ENCODE results near the gene TMBIM4. TPM values are rescaled to one million over a fixed set of nuclear protein-coding genes. Genes with fewer than 3 reads are reported as not detected.

Gene TMBIM4
- total RNA-seq, 1 experiment from 2014 or later = 29.8 TPM

GRCh38 chr12:66191547-66192126, 21.8 kb upstream of the TMBIM4 start:
- ChIA-PET POLR2A (no interaction called here), CTCF (interaction anchor here (1.8 kb wide), 1 partner anchor 23 kb away, joined by 5 read pairs; no protein-coding TSS in a partner anchor)
- no peak overlapping the region for H3K27ac Mint-ChIP-seq
- peaks cover 4% of the 10 kb centered on the region; the same call in 1 of the 2 replicates for H3K36me3 Mint-ChIP-seq
- peaks cover 51% of the 10 kb centered on the region for H3K27me3 Mint-ChIP-seq (ENCODE audit: low read depth)
- TF ChIP-seq FOXK1 (CRISPR knock-in tag; IDR thresholded peaks at IDR 0.05) (no peak), TEAD4 (CRISPR knock-in tag; IDR thresholded peaks at IDR 0.05) (no peak), MLX (CRISPR knock-in tag; IDR thresholded peaks at IDR 0.05) (no peak), CTCF (IDR thresholded peaks at IDR 0.05) (no peak), MAX (CRISPR knock-in tag; IDR thresholded peaks at IDR 0.05) (no peak), ZMAT4 (CRISPR knock-in tag; IDR thresholded peaks at IDR 0.05) (no peak), GABPB1 (CRISPR knock-in tag; IDR thresholded peaks at IDR 0.05) (no peak), CDX4 (CRISPR knock-in tag; IDR thresholded peaks at IDR 0.05; ENCODE audit: borderline replicate concordance) (no peak), OVOL2 (CRISPR knock-in tag; IDR thresholded peaks at IDR 0.05; ENCODE audit: borderline replicate concordance) (no peak), TP53 (CRISPR knock-in tag; IDR thresholded peaks at IDR 0.05) (no peak)
- no peak for DNase-seq (ENCODE audit: low spot score)
- H3K9me3 Mint-ChIP-seq = no peaks in the 10 kb centered on the region
- no peak overlapping the region for H3K4me3 Mint-ChIP-seq
- H3K4me1 Mint-ChIP-seq = peaks cover 2% of the 10 kb centered on the region
- no peak for ATAC-seq

- POLR2A ChIA-PET = no interaction called here
- DNase-seq (ENCODE audit: low spot score) (no peak), ATAC-seq (no peak)
- Mint-ChIP-seq H3K9me3 (no peaks in the 10 kb centered on the region), H3K4me1 (peaks cover 2% of the 10 kb centered on the region; the same call in 1 of the 2 replicates), H3K27ac (no peak overlapping the region), H3K36me3 (peaks cover 4% of the 10 kb centered on the region; the same call in 1 of the 2 replicates), H3K27me3 (ENCODE audit: low read depth) (peaks cover 60% of the 10 kb centered on the region), H3K4me3 (no peak overlapping the region)
- CTCF ChIA-PET = interaction anchor here (1.8 kb wide), 1 partner anchor 22 kb away, joined by 5 read pairs; no protein-coding TSS in a partner anchor
- no peak for TF ChIP-seq RELA (CRISPR knock-in tag; IDR thresholded peaks at IDR 0.05; ENCODE audit: borderline replicate concordance)
- TF ChIP-seq FOXP4 (CRISPR knock-in tag; IDR thresholded peaks at IDR 0.05) = no peak
- TF ChIP-seq ZNF671 (CRISPR knock-in tag; IDR thresholded peaks at IDR 0.05) = no peak
- TF ChIP-seq EMX1 (CRISPR knock-in tag; IDR thresholded peaks at IDR 0.05) = no peak
- no peak for TF ChIP-seq CREB1 (CRISPR knock-in tag; IDR thresholded peaks at IDR 0.05)
- TF ChIP-seq ZNF281 (CRISPR knock-in tag; IDR thresholded peaks at IDR 0.05) = no peak
- no peak for TF ChIP-seq CDX4 (CRISPR knock-in tag; IDR thresholded peaks at IDR 0.05; ENCODE audit: borderline replicate concordance)
Measured at GRCh38 chr12:66190519-66191370, 20.9 kb upstream of the TMBIM4 start.
